Epidermal melanocyte (primary cell): ENCODE data around the gene GALNT17.

Experiments
- DNase-seq: peaks from one replicate; pipeline ENCODE4 v3.0.0; 2011; ENCODE audit warnings: low spot score; ENCODE audit not compliant: insufficient read length

Gene GALNT17

DNA sequence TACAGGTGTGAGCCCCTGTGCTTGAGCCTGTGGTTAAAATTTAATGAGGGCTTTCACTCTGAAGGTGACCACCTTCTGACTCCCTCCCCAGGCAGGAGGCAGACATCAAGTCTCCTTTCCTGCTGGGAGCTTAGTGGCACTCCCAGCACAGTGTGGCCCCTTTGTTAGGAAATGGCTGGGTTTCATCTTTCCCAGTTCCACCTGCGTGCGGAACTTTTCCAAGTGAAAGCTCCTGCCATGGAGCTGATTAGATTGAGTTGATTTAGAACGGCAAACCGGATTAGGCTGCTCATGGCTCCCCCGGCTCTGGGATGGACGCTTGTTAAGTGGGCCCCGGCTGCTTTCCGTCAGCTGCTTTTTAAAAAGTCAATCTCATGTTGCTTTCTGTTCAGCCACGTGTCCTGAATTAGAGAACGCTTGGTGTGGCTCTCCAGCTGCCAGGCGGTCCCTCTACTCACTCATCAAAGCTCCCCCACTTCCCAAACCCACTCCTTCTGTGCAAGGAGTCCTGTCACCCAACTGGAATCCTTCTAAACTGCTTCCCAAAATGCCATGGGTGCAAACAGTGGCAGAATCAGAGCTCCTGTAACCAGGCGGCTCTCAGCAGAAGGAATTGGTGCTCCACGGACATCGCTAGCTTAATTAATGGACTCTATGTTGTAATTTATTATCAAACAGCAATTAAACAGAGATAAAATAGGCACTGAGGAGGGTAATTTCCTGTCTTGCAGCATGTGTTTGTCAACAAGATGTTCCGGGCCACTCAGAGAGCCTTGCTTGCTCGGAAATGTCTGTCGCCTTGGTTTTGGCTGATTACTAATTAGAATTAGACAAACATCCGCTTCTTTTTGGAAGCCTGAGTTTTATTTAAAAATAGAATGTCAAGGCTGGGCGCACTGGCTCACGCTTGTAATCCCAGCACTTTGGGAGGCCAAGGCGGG is 551.2 kb downstream of the GALNT17 start:
- no peak for DNase-seq

DNA sequence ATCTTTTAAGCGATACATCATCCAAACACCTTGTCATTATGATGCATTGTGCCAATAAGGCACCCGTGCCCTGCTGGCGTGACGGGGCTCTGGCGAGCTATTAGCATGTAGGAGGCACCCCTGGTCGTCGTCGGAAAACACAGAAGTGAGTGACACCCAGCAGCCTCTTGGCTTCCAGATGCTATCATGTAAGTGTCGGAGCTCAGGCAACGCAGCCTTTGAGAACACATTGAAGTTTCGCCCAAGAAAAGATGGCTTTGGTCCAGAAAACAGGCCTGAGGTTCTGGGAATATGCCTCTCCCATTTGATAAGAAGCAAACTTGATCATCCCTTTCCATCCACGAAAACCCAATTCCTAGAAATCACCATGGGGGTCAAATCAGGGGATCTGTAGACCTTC is 555.3 kb downstream of the GALNT17 start:
- no peak for DNase-seq

DNA sequence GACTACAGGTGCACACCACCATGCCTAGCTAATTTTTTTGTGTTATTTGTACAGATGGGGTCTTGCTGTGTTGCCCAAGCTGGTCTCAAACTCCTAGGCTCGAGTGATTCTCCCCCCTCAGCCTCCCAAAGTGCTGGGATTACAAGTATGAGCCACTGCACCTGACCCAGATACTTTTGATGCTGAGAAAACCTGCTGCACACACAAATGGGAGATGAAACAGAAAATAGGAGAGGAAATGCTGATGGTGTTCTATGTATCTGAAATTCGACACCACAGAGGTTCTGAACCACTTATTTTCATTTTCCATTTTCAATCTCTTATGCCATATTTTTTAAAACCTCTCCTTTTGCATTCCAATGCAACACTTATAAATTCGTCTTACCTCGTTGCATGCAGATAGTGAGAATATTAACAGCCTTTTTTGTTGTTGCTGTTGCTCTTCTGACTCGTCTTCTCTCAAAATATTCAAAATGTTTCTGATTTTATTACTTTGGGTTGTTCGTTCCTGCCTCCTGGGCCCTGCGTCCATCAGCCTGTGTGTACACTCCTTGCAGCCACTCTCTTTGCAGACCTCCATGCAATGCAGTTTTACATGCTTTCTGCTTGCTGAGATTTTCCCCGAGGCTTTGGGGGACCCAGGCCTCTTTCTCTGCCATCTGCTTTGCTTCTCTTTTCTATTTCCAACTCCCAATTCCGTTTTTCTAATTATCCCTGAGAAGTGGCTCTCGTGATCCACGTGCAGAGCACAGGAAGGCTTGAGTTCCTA is 556.1 kb downstream of the GALNT17 start:
- DNase-seq, result no peak

DNA sequence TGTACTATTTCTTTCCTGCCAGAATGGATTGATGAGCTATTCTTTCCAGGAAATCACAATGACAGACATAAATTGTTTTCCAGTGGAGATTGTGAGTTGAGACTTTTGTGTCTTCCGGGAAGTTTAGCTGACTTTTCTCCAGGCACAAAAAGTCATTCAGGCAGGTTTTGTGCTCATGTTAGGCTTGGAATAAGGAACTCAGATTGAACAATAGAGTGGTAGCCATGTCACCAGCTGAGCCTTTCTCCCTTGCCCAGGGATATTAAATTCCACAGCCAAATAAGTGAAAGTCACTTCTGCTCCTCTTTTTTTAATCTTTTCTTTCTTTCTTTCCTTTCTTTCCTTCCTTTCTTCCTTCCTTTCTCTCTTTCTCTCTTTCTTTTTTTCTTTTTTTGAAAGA is 559.6 kb downstream of the GALNT17 start:
- DNase-seq, result no peak

DNA sequence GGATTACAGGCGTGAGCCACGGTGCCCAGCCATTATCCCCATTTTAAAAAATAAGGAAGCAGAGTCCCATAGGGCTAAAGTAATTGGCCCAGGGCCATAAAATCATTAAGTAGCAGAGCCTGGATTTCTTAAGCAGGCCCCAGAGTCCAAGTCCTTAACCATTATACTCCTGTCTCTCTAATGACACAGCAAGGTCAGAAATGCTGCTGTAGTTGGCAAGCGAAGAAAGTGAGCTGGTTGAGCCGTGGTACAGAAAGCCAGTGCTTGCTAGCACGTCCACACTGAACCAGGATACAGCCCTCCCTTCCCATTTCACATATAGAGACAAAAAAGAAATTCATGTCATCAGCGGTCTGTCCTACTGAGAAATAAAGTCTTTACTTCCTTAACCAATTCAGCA is 562.7 kb downstream of the GALNT17 start:
- no peak for DNase-seq

DNA sequence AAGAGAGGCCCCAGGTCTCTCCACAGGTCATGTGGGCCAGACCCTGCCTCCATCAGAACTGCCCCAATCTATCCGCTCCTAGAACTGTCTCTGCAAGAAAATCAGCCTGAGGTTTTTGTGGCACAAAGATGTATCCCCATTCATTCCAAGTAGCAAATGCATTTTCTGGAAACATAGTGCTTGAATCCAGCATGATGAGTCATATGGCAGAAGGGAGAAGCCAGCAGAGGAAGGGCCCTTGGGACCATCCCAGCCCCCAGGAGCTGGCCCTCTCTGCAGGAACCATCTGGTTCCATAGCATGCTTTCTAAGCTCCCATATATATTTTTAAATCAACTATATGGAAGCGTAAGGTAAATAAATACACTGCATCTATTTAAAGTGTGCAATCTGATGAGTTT is 563.2 kb downstream of the GALNT17 start:
- no peak for DNase-seq

DNA sequence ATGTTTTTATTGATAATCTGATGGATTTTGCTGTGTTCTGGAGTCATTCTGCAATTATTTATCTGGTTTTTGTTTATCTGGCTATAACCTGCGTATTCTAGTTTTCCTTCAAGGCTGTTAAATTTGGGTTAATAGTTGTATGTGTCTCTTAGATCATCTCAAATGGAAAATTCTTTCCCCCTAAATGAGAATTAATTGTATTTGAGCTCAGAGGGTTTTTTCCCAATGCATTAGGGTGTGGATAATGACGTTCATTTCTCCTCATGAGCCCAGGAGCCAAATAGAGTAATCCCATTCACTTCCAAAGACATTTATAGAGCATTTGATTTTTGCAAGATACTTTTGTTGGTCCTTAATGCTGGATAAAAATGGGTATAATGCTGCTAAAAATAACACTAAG is 564.6 kb downstream of the GALNT17 start:
- DNase-seq, result no peak

DNA sequence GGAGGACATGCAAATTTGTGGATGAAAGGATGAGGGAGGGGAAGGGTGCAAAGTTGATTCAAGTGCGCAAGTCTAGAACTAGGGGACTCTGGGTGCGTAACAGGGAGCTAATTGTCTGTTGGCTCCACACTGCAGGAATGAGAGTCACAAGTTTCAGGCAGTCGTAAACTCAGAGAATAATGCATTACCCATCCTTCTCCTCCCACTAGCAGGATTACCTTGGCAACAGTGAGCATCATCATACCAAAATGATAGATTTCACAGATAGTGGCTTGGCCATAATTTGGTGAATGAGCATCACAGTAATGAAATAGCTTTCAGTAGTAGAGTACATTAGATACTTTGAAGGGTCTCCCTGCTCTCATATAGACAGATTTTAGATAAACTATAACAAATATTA is 565.5 kb downstream of the GALNT17 start:
- no peak for DNase-seq

DNA sequence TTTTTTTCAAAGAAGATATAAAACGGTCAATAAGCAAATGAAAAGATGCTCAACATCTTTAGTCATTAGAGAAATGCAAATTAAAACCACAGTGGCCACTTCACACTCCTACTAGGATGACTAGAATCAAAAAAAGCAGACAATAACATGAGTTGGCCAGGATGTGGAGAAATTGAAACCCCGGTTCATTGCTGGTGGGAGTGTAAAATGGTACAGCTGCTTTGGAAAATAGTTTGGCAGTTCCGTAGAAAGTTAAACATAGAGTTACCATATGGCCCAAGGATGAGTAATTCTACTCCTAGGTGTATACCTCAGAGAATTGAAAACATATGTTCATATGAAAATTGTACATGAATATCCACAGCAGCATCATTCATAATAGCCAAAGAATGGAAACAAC is 573.3 kb downstream of the GALNT17 start:
- no peak for DNase-seq

DNA sequence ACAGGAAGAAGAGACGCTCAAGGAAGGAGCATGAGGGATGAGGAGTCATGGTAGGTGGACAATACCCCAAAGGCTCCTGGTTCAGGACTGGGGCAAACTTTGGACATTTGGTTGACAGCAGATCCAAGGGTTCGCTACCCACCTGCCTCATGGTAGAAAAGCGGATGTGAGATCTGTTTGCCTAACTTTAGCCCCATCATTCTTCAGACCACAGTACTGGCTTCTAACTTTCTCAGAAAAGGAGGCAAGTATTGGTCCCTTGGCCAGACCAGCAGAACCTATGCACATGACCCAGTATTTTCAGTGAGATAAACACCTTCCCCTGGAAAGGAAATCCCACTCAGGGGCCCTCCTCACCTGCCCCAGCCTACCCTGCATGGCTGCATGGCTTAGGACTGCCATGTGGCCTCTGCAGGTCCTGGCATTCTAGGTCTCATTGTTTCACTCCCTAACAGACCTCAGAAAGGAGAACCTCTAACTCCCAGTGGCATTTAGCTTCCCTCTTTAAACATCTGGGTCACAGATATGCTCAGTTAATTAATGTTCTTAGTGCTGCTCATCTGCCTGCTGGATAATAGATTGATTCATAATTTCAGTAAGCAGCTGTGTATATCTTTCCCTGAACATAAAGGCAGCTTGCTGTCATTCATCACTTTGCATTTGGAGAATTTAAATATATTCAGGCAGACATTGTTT is 574.1 kb downstream of the GALNT17 start:
- no peak for DNase-seq

DNA sequence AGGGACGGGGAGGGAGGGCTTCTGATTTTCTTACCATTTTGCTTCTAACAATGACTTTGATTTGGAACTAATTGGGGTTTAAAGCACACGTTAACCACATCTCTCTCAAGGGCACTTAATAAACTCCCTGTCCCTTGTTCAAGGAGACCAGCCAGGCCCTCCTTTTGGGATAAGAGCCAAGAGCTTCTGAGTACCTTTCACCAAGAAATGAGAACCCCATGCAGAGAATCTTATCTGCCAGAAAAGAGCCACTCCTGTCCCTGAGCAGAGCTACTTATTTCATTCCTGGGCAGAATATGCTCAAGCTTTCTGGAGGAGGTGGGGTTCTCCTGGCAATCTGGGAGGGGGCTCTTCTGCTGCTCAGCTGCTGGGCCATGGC is 574.6 kb downstream of the GALNT17 start:
- DNase-seq, result no peak

DNA sequence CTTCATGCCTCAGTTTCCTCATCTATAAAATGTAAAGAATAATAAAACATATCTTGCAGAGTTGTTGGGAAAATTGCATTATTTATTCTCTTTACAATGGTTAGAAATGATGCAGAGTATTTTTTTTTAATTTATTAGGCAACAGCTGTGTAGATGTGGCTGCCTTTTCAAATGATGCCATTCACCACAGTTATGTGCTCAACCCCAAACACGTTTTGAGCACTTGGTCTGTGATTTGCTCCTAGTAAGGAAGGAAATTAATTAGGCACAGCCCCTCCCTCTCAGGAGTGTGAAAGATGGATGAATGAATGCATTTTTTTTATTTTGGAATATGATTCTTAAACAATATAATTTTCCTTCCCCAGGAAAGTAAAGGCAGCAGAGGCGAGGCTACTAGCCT is 575.1 kb downstream of the GALNT17 start:
- no peak for DNase-seq

DNA sequence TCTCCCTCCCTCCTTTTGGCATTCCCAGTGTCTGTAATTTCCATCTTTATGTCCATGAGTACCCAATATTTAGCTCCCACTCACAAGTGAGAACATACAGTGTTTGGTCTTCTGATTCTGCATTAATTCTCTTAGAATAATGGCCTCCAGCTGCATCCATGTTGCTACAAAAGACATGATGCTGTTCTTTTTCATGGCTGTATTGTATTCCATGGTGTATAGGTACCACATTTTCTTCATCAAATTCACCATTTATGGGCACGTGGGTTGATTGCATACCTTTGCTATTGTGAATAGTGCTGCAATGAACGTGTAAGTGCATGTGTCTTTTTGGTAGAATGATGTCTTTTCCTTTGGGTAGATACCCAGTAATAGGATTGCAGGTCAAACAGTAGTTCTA is 576.8 kb downstream of the GALNT17 start:
- DNase-seq, result no peak

DNA sequence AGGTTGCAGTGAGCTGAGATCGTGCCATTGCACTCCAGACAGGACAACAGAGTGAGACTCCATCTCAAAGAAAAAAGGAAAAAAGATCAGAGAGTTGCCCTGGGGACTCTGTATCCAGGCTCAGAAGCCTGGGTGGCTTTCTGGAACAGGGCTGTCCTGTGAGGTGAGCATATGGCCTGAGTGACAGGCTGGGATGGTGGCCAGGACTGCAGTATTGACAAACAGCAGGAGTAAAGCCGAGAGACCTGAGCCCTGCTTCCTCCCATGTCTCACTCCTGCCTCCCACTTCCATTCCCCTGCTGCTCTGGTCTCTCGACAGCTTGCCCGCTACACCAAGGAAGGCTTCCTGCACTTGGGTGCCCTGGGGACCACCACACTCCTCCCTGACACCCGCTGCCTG is 578.5 kb downstream of the GALNT17 start:
- no peak for DNase-seq

DNA sequence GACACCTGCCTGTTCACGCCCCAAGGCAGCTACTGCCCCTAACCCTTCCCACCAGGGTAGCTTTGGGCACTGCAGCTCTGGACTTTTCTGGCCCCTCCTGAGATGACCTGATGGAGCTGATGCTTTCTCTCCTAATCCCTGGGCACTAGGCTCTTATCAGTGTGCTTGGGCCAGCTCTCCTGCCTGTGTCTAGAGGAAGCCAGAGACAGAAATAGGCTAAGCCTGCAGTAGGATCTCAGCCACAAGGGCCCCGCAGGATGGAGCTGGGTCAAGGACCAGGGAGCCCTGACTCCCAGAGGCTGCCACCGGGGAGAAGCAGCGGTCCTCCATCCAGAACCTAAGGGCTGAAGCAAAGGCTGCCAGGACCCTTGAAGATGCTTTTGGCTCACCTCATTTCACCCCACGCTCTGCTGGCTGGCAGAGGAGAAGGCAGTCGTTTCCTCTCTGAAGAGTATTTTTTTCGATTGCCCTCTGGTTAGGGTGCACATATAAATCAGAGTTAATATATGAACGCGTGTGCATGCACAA is 580.8 kb downstream of the GALNT17 start:
- no peak for DNase-seq

DNA sequence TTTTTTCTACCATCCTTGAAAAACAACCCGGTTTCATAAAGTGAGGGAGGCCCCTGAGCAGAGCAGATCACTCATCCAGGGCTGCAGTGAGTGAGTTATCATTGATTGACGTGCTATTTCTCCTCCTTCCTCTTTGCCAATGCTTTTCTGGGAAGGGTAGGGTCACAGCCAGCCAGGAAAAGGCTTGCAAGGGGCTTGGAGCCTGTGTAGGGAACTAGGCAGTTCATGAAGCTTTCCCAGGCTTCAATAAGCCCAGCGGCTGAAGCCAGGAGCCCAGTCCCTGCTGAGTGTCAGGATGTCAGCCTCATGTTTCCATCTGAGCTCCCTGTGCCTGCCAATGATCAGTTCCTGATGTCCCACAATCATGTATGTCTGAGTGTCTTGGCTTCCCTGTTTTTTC is 584.7 kb downstream of the GALNT17 start:
- DNase-seq, result no peak

DNA sequence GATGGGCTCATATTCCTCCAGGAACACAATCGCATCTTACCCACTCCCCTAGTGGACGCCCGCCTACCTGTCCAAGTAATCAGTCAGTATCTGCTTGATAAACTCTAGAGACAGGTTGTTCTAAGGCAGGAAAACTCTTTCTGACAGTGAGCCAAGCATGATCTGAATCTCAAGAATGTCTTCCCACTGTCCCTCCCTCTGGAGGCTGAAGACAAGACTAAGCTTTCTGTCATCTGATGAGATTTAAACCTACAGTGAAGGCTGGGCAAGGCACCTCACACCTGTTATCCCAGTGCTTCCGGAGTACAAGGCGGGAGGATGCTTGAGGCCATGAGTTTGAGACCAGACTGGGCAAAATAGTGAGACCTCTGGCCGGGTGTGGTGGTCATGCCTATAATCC is 586.6 kb downstream of the GALNT17 start:
- DNase-seq, result no peak

DNA sequence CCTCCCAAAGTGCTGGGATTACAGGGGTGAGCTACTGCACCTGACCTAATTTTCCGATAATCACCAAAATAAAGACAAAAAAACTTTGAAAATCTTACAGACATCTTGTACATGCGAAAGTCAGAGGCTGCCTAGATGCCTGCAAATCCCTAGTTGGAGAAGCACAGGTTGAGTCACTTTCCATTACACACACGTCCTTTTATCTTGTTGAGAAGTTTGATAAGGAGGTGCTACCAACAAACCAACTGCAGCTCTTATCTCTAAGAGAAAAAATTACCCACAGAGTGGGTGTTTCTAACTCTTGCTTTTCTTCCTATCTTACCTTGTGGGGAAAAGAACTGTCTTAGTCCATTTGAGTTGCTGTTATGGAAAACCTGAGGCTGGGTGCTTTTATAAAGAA is 589.8 kb downstream of the GALNT17 start:
- no peak for DNase-seq

DNA sequence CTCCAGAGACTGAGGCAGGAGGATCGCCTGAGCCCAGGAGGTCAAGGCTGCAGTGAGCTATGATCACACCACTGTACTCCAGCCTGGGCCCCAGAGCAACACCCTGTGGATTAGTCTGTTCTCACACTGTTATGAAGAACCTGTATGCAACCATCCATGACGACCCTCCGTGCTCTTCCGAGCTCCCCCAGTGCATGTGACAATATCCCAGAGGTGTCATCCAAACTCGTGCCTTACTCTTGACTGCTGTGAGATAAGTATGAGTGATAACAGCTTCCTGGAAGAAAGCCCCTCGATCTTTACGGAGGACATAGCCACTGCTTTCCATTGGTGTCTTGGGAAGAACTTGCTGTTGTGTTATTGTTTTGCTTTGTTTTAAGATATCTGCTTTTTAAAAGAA is 591.9 kb downstream of the GALNT17 start:
- DNase-seq, result no peak

DNA sequence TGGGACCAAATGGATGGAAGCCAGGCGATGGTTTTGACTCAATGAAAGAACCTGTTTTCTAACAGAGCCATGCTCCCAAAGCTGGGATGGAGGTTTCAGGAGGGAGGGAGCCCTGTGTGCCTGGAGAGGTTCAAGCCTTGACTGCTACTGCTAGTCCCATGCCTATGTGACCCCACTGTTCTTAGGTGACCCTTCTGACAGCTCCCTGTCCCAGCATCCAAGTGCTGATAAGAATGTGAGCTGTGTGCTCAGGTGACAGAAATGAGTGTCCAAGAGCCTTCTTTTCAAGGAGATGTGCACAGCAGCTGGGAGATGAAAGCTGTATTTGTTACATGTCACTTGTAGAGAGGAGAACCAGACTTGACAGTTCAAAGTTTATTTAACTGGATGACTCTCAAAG is 595.4 kb downstream of the GALNT17 start:
- DNase-seq, result no peak

DNA sequence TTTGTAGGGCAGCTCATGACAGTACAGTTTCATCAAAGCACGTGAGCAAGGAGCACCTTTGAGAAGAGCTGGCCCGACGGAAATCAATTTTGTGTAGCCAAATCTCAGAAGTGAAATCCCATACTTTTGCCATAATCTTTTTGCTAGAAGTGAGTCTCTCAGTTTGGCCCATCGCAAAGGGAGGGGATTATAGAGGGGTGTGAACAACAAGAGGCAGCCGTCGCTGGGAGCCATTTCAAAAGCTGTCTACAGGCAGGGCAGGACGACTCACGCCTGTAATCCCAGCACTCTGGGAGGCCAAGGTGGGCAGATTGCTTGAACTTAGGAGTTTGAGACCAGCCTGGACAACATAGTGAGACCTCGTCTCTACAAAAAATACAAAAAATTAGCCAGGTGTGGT is 599.8 kb downstream of the GALNT17 start:
- DNase-seq, result no peak
